OCI-LY3 (cell line): ENCODE measurements around the gene GPR146.

Experiments used
- CTCF ChIP-seq: fragments of 200-600, 300-600 bp; sonication (generic); IDR thresholded peaks from 2 replicates; pipeline ENCODE4 v1.5.1; 2014; ENCODE audit warnings: antibody characterized with exemption, low read length, low read depth
- EZH2phosphoT487 ChIP-seq: fragments of 200-600 bp; shearing (Covaris generic); IDR thresholded peaks from 2 replicates; pipeline ENCODE4 v1.6.1; 2018; ENCODE audit warnings: antibody characterized with exemption, mixed run types, low read depth

DNA sequence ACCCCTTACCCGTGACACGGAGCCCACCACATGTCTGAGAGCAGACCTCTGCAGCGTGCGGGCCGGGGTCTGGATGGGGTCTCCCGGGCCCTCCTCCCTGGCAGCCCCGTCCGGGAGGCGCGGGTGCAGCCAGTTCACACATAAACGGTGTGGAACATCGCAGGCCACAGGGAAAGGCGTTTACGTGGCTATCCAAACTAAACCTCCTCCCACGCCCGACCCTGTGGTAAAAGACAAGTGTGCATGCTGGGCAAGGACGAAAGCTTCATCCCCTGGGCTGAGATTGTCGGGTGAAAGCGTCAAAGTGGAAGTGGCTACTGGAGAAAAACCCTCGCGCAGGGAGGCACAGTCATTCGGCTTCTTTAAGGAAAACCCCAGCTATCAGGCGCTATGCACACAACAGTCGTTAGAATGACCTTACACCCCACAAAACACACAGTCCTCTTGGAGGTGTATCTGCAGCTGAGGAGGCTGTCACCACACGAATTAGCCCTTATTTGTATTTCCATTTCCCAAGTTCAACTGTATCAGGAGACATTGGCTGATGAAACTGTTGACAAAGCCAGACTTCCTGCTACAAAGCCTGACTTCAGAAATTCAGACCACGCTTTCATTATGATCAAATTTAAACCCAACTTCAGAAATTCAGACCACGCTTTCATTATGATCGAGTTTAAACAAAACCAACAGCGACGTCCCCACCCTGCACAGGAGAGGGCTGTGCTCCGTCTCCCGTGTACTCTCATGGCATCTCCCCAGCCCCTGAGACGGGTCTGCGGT is 58.9 kb downstream of the GPR146 start:
- TF ChIP-seq CTCF (no peak), EZH2phosphoT487 (no peak)
